ENCODE data around the gene DGKI.
"Not testable (repeated sequence)": the region's sequence is repeated elsewhere in the genome, so short reads cannot be mapped to it uniquely, and the experiment has no call there.

DGKI gene

GRCh38 chr7:137835486-137836112 is 11.2 kb downstream of the DGKI start:
- H3K9me3 ChIP-seq (ENCODE audit: insufficient read depth, low read length): peaks cover 17% of the 10 kb centered on the region
- H3K36me3 ChIP-seq (ENCODE audit: insufficient read depth, insufficient read length, low read length): no peaks in the 10 kb centered on the region
- H3K9ac ChIP-seq (ENCODE audit: insufficient read length, low read depth): no peak overlapping the region
- TF ChIP-seq SUZ12 (IDR thresholded peaks at IDR 0.05; ENCODE audit: extremely low read depth, insufficient read depth, insufficient read length) (no peak), YY1 (IDR thresholded peaks at IDR 0.05; ENCODE audit: insufficient read depth, insufficient read length) (no peak)
- no peak for DNase-seq (ENCODE audit: low read depth, low spot score)
- no peaks in the 10 kb centered on the region for H3K4me1 ChIP-seq (ENCODE audit: insufficient read depth, insufficient read length)
- no peaks in the 10 kb centered on the region for H3K27me3 ChIP-seq (ENCODE audit: insufficient read depth, insufficient read length)
- no peak overlapping the region for H3K4me3 ChIP-seq (ENCODE audit: insufficient read length, low read depth)

- no peak overlapping the region for H3K4me3 ChIP-seq (ENCODE audit: insufficient read length, low read depth)
- DNase-seq (ENCODE audit: low read depth, low spot score): no peak
- TF ChIP-seq SUZ12 (IDR thresholded peaks at IDR 0.05; ENCODE audit: extremely low read depth, insufficient read depth, insufficient read length) (no peak), ZNF274 (IDR thresholded peaks at IDR 0.05; ENCODE audit: low read depth, low read length) (no peak), YY1 (IDR thresholded peaks at IDR 0.05; ENCODE audit: insufficient read depth, insufficient read length) (no peak)
- H3K9me3 ChIP-seq (ENCODE audit: insufficient read depth, low read length): peaks cover 17% of the 10 kb centered on the region
- H3K36me3 ChIP-seq (ENCODE audit: insufficient read depth, insufficient read length, low read length): no peaks in the 10 kb centered on the region
- H3K27me3 ChIP-seq (ENCODE audit: insufficient read depth, insufficient read length): no peaks in the 10 kb centered on the region
- no peak overlapping the region for H3K9ac ChIP-seq (ENCODE audit: insufficient read length, low read depth)
- H3K4me1 ChIP-seq (ENCODE audit: insufficient read depth, insufficient read length): no peaks in the 10 kb centered on the region
Observed at GRCh38 chr7:137834552-137834951, 12.2 kb downstream of the DGKI start.

- not testable (repeated sequence) for H3K4me1 ChIP-seq (ENCODE audit: insufficient read depth, insufficient read length); H3K4me3 ChIP-seq (ENCODE audit: insufficient read length, low read depth); DNase-seq (ENCODE audit: low read depth, low spot score); H3K36me3 ChIP-seq (ENCODE audit: insufficient read depth, insufficient read length, low read length); H3K27me3 ChIP-seq (ENCODE audit: insufficient read depth, insufficient read length); H3K9ac ChIP-seq (ENCODE audit: insufficient read length, low read depth)
- H3K9me3 ChIP-seq (ENCODE audit: insufficient read depth, low read length): peaks cover 17% of the 10 kb centered on the region
Observed at GRCh38 chr7:137832990-137833389, 13.8 kb downstream of the DGKI start.

- Histone ChIP-seq H3K4me3 (ENCODE audit: insufficient read length, low read depth) (no peak overlapping the region), H3K27me3 (ENCODE audit: insufficient read depth, insufficient read length) (no peaks in the 10 kb centered on the region), H3K9ac (ENCODE audit: insufficient read length, low read depth) (no peak overlapping the region), H3K36me3 (ENCODE audit: insufficient read depth, insufficient read length, low read length) (no peaks in the 10 kb centered on the region), H3K4me1 (ENCODE audit: insufficient read depth, insufficient read length) (no peaks in the 10 kb centered on the region), H3K9me3 (ENCODE audit: insufficient read depth, low read length) (peaks cover 17% of the 10 kb centered on the region)
- no peak for TF ChIP-seq ZNF274 (IDR thresholded peaks at IDR 0.05; ENCODE audit: low read depth, low read length)
- no peak for TF ChIP-seq SUZ12 (IDR thresholded peaks at IDR 0.05; ENCODE audit: extremely low read depth, insufficient read depth, insufficient read length)
- no peak for TF ChIP-seq YY1 (IDR thresholded peaks at IDR 0.05; ENCODE audit: insufficient read depth, insufficient read length)
- no peak for DNase-seq (ENCODE audit: low read depth, low spot score)
Observed at GRCh38 chr7:137832382-137832781, 14.4 kb downstream of the DGKI start.

- not testable (repeated sequence) for H3K4me1 ChIP-seq (ENCODE audit: insufficient read depth, insufficient read length); H3K36me3 ChIP-seq (ENCODE audit: insufficient read depth, insufficient read length, low read length); DNase-seq (ENCODE audit: low read depth, low spot score); H3K9ac ChIP-seq (ENCODE audit: insufficient read length, low read depth); H3K27me3 ChIP-seq (ENCODE audit: insufficient read depth, insufficient read length); H3K4me3 ChIP-seq (ENCODE audit: insufficient read length, low read depth)
- H3K9me3 ChIP-seq (ENCODE audit: insufficient read depth, low read length): peaks cover 17% of the 10 kb centered on the region
Observed at GRCh38 chr7:137831555-137831954, 15.2 kb downstream of the DGKI start.

- H3K4me3 ChIP-seq (ENCODE audit: insufficient read length, low read depth): no peak overlapping the region
- no peaks in the 10 kb centered on the region for H3K27me3 ChIP-seq (ENCODE audit: insufficient read depth, insufficient read length)
- DNase-seq (ENCODE audit: low read depth, low spot score): no peak
- H3K4me1 ChIP-seq (ENCODE audit: insufficient read depth, insufficient read length): no peaks in the 10 kb centered on the region
- no peak overlapping the region for H3K9ac ChIP-seq (ENCODE audit: insufficient read length, low read depth)
- peaks cover 17% of the 10 kb centered on the region for H3K9me3 ChIP-seq (ENCODE audit: insufficient read depth, low read length)
- H3K36me3 ChIP-seq (ENCODE audit: insufficient read depth, insufficient read length, low read length): no peaks in the 10 kb centered on the region
- no peak for TF ChIP-seq SUZ12 (IDR thresholded peaks at IDR 0.05; ENCODE audit: extremely low read depth, insufficient read depth, insufficient read length)
- TF ChIP-seq ZNF274 (IDR thresholded peaks at IDR 0.05; ENCODE audit: low read depth, low read length): no peak
- TF ChIP-seq YY1 (IDR thresholded peaks at IDR 0.05; ENCODE audit: insufficient read depth, insufficient read length): no peak
Observed at GRCh38 chr7:137829337-137829992, 17.3 kb downstream of the DGKI start.

- Histone ChIP-seq H3K9ac (ENCODE audit: insufficient read length, low read depth) (no peak overlapping the region), H3K4me3 (ENCODE audit: insufficient read length, low read depth) (no peak overlapping the region), H3K27me3 (ENCODE audit: insufficient read depth, insufficient read length) (no peaks in the 10 kb centered on the region), H3K4me1 (ENCODE audit: insufficient read depth, insufficient read length) (no peaks in the 10 kb centered on the region), H3K9me3 (ENCODE audit: insufficient read depth, low read length) (peaks cover 17% of the 10 kb centered on the region), H3K36me3 (ENCODE audit: insufficient read depth, insufficient read length, low read length) (no peaks in the 10 kb centered on the region)
- TF ChIP-seq ZNF274 (IDR thresholded peaks at IDR 0.05; ENCODE audit: low read depth, low read length): no peak
- TF ChIP-seq SUZ12 (IDR thresholded peaks at IDR 0.05; ENCODE audit: extremely low read depth, insufficient read depth, insufficient read length): no peak
- TF ChIP-seq YY1 (IDR thresholded peaks at IDR 0.05; ENCODE audit: insufficient read depth, insufficient read length): no peak
- no peak for DNase-seq (ENCODE audit: low read depth, low spot score)
Observed at GRCh38 chr7:137828456-137828855, 18.3 kb downstream of the DGKI start.

Data from NT2/D1 (cell line).